HEK293 (cell line): ENCODE data around the gene IRF7.

Experiments used
- CTCF ChIA-PET: fragments of 350-600 bp; formaldehyde crosslinking; extraction: SDS; loops from one replicate; lab custom pipeline; 2021; ENCODE audit warnings: antibody characterized with exemption; lab: Yijun Ruan, JAX
- POLR2A ChIA-PET: fragments of 300-600 bp; formaldehyde crosslinking; extraction: SDS; loops from one replicate; lab custom pipeline; 2020; ENCODE audit warnings: antibody characterized with exemption, inconsistent platforms; lab: Yijun Ruan, JAX
- H3K27ac ChIP-seq: fragments of 200-500 bp; sonication (Bioruptor generic); 2 replicates; pipeline ENCODE4 v1.5.1; 2014; ENCODE audit warnings: low read depth, low read length, control low read depth, inconsistent platforms; ENCODE audit errors: extremely low read depth
- H3K36me3 ChIP-seq, 2 experiments: fragments of 200-500 bp in 1 of 2; sonication (Bioruptor generic) in 1 of 2; 1 replicate in 1 of 2; 2 replicates in 1 of 2; pipeline ENCODE4 v1.5.1; 2014 to 2017; ENCODE audit warnings: inconsistent platforms in 2 of 2, low read length in 2 of 2; ENCODE audit not compliant: control insufficient read depth in 2 of 2, insufficient read depth in 1 of 2
- H3K4me1 ChIP-seq: fragments of 200-500 bp; sonication (Bioruptor generic); 2 replicates; pipeline ENCODE4 v1.5.1; 2014; ENCODE audit warnings: mild to moderate bottlenecking, low read length, inconsistent platforms; ENCODE audit not compliant: control insufficient read depth, insufficient read depth
- H3K4me3 ChIP-seq: 2 replicates; pipeline ENCODE4 v1.5.1; 2011; ENCODE audit warnings: low read depth, mild to moderate bottlenecking, control low read depth, low read length, moderate library complexity
- H3K9me3 ChIP-seq: fragments of 200-500 bp; sonication (Bioruptor generic); 2 replicates; pipeline ENCODE4 v1.5.1; 2014; ENCODE audit warnings: low read depth, low read length, inconsistent platforms; ENCODE audit not compliant: control insufficient read depth, insufficient read depth
- KLF1 ChIP-seq: fragments of 450-650 bp; formaldehyde crosslinking; IDR thresholded peaks from 2 replicates; pipeline ENCODE4 v1.5.1; 2016; ENCODE audit warnings: missing biosample characterization, missing genetic modification characterization
- KLF8 ChIP-seq: fragments of 450-650 bp; formaldehyde crosslinking; IDR thresholded peaks from 2 replicates; pipeline ENCODE4 v1.5.1; 2016; ENCODE audit warnings: missing biosample characterization, missing genetic modification characterization
- PATZ1 ChIP-seq: fragments of 450-650 bp; formaldehyde crosslinking; IDR thresholded peaks from 2 replicates; pipeline ENCODE4 v1.5.1; 2016; ENCODE audit warnings: missing biosample characterization, missing genetic modification characterization
- ZBTB48 ChIP-seq: fragments of 450-650 bp; formaldehyde crosslinking; IDR thresholded peaks from 2 replicates; pipeline ENCODE4 v1.5.1; 2016; ENCODE audit warnings: missing biosample characterization, missing genetic modification characterization
- ZNF16 ChIP-seq: fragments of 450-650 bp; formaldehyde crosslinking; IDR thresholded peaks from 2 replicates; pipeline ENCODE4 v1.5.1; 2016; ENCODE audit warnings: low read depth, missing biosample characterization, missing genetic modification characterization
- ZNF423 ChIP-seq: fragments of 450-650 bp; formaldehyde crosslinking; IDR thresholded peaks from 2 replicates; pipeline ENCODE4 v1.5.1; 2016; ENCODE audit warnings: missing biosample characterization, missing genetic modification characterization
- ZNF558 ChIP-seq: fragments of 450-650 bp; formaldehyde crosslinking; IDR thresholded peaks from 2 replicates; pipeline ENCODE4 v1.5.1; 2016; ENCODE audit warnings: missing biosample characterization, missing genetic modification characterization
- TF ChIP-seq, protein P1 (sequence below): fragments of 450-650 bp; formaldehyde crosslinking; IDR thresholded peaks from 2 replicates; pipeline ENCODE4 v1.5.1; 2016; ENCODE audit warnings: missing biosample characterization, missing genetic modification characterization

The IRF7 gene

DNA sequence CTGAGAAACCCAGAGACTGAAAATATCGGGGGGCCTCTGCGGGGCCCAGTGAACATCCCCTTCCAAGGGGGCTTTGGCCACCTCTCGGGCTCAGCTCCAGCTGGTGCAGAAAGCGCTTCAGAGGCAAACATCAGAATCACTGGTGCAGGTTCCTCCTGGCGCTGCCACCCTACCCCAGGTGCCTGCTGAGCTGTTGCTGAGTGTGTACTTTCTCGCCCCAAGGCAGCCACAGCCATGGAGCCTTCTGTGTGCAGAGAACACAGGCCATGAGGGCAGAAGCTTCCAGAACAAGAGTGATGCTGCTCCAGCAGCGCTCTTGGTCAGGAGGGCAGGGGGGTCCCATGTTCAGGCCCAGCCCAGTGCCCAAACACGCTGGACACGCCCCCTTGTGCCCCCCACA, 27.6 kb upstream of the IRF7 start (continued):
- no peak for TF ChIP-seq KLF1 (tag by site-specific recombination)

- TF ChIP-seq PATZ1 (tag by site-specific recombination) (0 out of 2 replicates have a peak, but pooled peaks have one; percentile 15), ZBTB48 (no peak)
- ChIA-PET CTCF (interaction anchor here (0.5 kb wide), 1 partner anchor 45 kb away, joined by 3 read pairs; no protein-coding TSS in a partner anchor), POLR2A (no interaction called here)
- Histone ChIP-seq H3K27ac (no peak overlapping the region), H3K9me3 (no peaks in the 10 kb centered on the region), H3K4me3 (no peak overlapping the region), H3K36me3 (peaks cover 0 to 63% of the 10 kb centered on the region in 2 experiments; a peak in 2 of 3 replicates), H3K4me1 (no peaks in the 10 kb centered on the region)
Observed at GRCh38 chr11:641806-642370, 26.1 kb upstream of the IRF7 start.

DNA sequence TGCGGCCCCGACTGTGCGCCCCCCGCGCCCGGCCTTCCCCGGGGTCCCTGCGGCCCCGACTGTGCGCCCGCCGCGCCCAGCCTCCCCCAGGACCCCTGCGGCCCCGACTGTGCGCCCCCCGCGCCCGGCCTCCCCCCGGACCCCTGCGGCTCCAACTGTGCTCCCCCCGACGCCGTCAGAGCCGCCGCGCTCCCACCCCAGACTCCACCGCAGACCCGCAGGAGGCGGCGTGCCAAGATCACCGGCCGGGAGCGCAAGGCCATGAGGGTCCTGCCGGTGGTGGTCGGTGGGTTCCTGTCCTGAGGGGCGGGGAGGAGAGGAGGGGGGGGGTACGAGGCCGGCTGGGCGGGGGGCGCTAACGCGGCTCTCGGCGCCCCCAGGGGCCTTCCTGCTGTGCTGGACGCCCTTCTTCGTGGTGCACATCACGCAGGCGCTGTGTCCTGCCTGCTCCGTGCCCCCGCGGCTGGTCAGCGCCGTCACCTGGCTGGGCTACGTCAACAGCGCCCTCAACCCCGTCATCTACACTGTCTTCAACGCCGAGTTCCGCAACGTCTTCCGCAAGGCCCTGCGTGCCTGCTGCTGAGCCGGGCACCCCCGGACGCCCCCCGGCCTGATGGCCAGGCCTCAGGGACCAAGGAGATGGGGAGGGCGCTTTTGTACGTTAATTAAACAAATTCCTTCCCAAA, 24.4 kb upstream of the IRF7 start:
- ChIA-PET POLR2A (no interaction called here), CTCF (interaction anchor here (0.6 kb wide), 1 partner anchor 52 kb away, joined by 4 read pairs; no protein-coding TSS in a partner anchor)
- no peaks in the 10 kb centered on the region for H3K4me1 ChIP-seq
- TF ChIP-seq ZNF423 (tag by site-specific recombination) (no peak), ZNF16 (tag by site-specific recombination) (no peak)
- TF ChIP-seq, protein P1, sequence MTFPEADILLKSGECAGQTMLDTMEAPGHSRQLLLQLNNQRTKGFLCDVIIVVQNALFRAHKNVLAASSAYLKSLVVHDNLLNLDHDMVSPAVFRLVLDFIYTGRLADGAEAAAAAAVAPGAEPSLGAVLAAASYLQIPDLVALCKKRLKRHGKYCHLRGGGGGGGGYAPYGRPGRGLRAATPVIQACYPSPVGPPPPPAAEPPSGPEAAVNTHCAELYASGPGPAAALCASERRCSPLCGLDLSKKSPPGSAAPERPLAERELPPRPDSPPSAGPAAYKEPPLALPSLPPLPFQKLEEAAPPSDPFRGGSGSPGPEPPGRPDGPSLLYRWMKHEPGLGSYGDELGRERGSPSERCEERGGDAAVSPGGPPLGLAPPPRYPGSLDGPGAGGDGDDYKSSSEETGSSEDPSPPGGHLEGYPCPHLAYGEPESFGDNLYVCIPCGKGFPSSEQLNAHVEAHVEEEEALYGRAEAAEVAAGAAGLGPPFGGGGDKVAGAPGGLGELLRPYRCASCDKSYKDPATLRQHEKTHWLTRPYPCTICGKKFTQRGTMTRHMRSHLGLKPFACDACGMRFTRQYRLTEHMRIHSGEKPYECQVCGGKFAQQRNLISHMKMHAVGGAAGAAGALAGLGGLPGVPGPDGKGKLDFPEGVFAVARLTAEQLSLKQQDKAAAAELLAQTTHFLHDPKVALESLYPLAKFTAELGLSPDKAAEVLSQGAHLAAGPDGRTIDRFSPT (tag by site-specific recombination) = peak; percentile 29; the same call in 1 of the 2 replicates
- no peak overlapping the region for H3K4me3 ChIP-seq
- H3K27ac ChIP-seq = no peak overlapping the region
- H3K36me3 ChIP-seq = peaks cover 0 to 49% of the 10 kb centered on the region in 2 experiments; a peak in 1 of 3 replicates
- H3K9me3 ChIP-seq = no peaks in the 10 kb centered on the region

DNA sequence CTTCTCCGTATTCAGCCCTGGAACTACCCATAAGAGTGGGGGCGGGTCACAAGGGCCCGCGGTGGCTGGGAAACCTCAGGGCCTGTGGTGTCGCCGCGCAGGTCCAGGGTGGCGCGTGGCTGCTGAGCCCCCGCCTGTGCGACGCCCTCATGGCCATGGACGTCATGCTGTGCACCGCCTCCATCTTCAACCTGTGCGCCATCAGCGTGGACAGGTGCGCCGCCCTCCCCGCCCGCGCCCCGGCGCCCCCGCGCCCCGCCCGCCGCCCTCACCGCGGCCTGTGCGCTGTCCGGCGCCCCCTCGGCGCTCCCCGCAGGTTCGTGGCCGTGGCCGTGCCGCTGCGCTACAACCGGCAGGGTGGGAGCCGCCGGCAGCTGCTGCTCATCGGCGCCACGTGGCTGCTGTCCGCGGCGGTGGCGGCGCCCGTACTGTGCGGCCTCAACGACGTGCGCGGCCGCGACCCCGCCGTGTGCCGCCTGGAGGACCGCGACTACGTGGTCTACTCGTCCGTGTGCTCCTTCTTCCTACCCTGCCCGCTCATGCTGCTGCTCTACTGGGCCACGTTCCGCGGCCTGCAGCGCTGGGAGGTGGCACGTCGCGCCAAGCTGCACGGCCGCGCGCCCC, 23.7 kb upstream of the IRF7 start:
- Histone ChIP-seq H3K36me3 (peaks cover 0 to 45% of the 10 kb centered on the region in 2 experiments; a peak in 1 of 3 replicates), H3K4me3 (no peak overlapping the region), H3K27ac (no peak overlapping the region), H3K4me1 (no peaks in the 10 kb centered on the region)
- TF ChIP-seq ZNF558 (no peak), KLF8 (tag by site-specific recombination) (0 out of 2 replicates have a peak, but pooled peaks have one; percentile 2)
- TF ChIP-seq, all 188 proteins: peak for 1
- POLR2A ChIA-PET = no interaction called here
- CTCF ChIA-PET = interaction anchor here (0.6 kb wide), 1 partner anchor 52 kb away, joined by 4 read pairs; no protein-coding TSS in a partner anchor
- no peaks in the 10 kb centered on the region for H3K9me3 ChIP-seq
